ELR (cell line): ENCODE measurements around the gene CAMK1G.

Experiments used
- DNase-seq: peaks from one replicate; pipeline ENCODE4 v3.0.0-alpha.2; 2015; ENCODE audit warnings: low read depth

The CAMK1G gene

GRCh38 chr1:209565759-209566678 is 17.5 kb upstream of the CAMK1G start:
- peak; percentile 90 for DNase-seq

GRCh38 chr1:209567698-209568175 is 15.8 kb upstream of the CAMK1G start:
- DNase-seq: peak; percentile 67

GRCh38 chr1:209569455-209570207 is 13.9 kb upstream of the CAMK1G start:
- peak; percentile 89 for DNase-seq

- DNase-seq: no peak
Observed at GRCh38 chr1:209570743-209571142, 12.8 kb upstream of the CAMK1G start.

- peak; percentile 92 for DNase-seq
Observed at GRCh38 chr1:209576392-209577197, 6.9 kb upstream of the CAMK1G start.

- DNase-seq: peak; percentile 97
Observed at GRCh38 chr1:209577346-209577745, 6.2 kb upstream of the CAMK1G start.

- peak; percentile 91 for DNase-seq
Observed at GRCh38 chr1:209580577-209580976, 2.9 kb upstream of the CAMK1G start.

- no peak for DNase-seq
Observed at GRCh38 chr1:209584231-209584672, 738 bp downstream of the CAMK1G start.

- DNase-seq: peak; percentile 63
Observed at GRCh38 chr1:209585197-209585596, 1.7 kb downstream of the CAMK1G start.

GRCh38 chr1:209585672-209586071 is 2.2 kb downstream of the CAMK1G start:
- peak; percentile 74 for DNase-seq

- DNase-seq: no peak
Observed at GRCh38 chr1:209586221-209586740, 2.8 kb downstream of the CAMK1G start.

- peak; percentile 97 for DNase-seq
Observed at GRCh38 chr1:209587789-209588188, 4.3 kb downstream of the CAMK1G start.

- peak; percentile 41 for DNase-seq
Observed at GRCh38 chr1:209589440-209589839, 5.9 kb downstream of the CAMK1G start.

GRCh38 chr1:209589863-209590262 is 6.3 kb downstream of the CAMK1G start:
- no peak for DNase-seq

GRCh38 chr1:209590405-209590804 is 6.9 kb downstream of the CAMK1G start:
- no peak for DNase-seq

GRCh38 chr1:209593747-209594146 is 10.2 kb downstream of the CAMK1G start:
- DNase-seq: no peak

GRCh38 chr1:209594440-209594839 is 10.9 kb downstream of the CAMK1G start:
- DNase-seq: no peak

- no peak for DNase-seq
Observed at GRCh38 chr1:209595028-209595427, 11.5 kb downstream of the CAMK1G start.

GRCh38 chr1:209595599-209596285 is 12.2 kb downstream of the CAMK1G start:
- DNase-seq: no peak

- DNase-seq: peak; percentile 22
Observed at GRCh38 chr1:209597499-209597898, 14.0 kb downstream of the CAMK1G start.

GRCh38 chr1:209598227-209598626 is 14.7 kb downstream of the CAMK1G start:
- DNase-seq: no peak
